Embryonic facial prominence (tissue), 1 donor: ENCODE measurements around the gene CCDC148.

Source experiments
- DNase-seq: peaks from one replicate; pipeline ENCODE4 v3.0.0-alpha.2; 2016; ENCODE audit errors: extremely low spot score

Gene CCDC148

DNA sequence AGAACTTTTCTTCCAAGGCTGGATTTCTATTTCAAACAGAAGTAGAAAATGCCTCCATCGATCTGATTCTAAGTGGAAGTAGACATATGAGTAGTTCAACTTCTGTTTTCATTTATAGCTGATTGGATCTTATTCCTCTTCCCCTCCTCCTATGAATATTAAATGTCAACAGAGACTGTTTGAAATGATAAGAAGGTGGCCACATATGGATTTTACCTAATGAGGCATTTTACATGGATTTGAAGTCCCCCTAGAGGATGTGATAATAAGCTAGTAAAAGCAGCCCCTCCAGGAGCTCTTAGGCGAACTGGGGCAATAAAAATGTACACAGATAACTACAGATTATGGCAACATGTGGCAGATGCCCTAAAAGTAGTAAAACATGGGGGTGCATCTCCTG, 283.8 kb downstream of the CCDC148 start:
- no peak for DNase-seq

DNA sequence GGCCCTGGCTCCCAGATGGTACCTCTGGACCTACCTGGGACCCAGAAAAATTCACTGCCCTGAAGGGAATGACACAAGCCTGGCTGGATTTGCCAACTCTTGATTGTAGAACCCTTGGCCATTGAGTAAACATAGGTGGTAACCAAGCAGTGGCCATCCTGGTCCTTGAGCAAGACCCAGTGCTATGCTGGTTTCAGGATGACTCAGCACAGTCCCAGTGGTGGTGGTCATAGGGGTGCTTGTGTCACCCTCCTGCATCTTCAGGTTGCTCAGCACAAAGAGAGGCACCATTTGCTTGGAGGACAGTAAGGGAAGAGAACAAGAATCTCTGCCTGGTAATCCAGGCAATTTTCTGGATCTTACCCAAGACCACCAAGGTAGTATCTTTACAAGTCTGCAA, 302.0 kb downstream of the CCDC148 start:
- no peak for DNase-seq

DNA sequence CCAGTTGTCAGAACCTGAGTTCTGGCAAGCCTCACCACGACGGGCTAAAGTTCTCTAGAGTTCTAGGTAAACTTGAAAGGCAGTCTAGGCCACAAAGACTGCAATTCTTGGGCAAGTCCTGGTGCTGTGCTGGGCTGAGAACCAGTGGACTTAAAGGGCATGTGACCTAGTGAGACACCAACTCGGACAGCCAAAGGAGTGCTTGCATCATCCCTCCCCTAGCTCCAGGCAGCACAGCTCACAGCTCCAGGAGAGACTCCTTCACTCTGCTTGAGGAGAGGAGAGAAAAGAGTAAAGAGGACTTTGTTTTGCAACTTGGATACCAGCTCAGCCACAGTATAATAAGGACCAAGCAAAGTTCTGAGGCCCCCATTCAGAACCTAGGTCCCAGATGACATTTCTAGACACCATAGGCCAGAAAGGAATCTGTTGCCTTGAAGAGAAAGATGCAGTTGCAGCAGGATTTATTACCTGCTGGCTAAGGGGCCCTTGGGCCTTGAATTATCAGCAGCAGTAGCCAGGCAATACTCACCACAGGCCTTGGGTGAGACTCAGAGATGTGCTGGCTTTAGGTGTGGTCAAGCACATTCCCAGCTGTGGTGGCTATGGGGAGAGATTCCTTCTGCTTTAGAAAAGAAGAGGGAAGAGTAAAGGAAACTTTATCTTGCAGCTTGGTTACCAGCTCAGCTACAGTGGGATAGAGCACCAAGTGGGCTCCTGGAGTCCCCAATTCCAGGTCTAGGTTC, 303.1 kb downstream of the CCDC148 start:
- DNase-seq = no peak

- DNase-seq = no peak
Measured at GRCh38 chr2:158144914-158145625, 311.5 kb downstream of the CCDC148 start.

GRCh38 chr2:158143703-158144360, 312.7 kb downstream of the CCDC148 start:
- DNase-seq = no peak

- no peak for DNase-seq
Measured at GRCh38 chr2:158142568-158143332, 313.8 kb downstream of the CCDC148 start.

- DNase-seq = no peak
Measured at GRCh38 chr2:158142165-158142564, 314.4 kb downstream of the CCDC148 start.

- no peak for DNase-seq
Measured at GRCh38 chr2:158140201-158140600, 316.4 kb downstream of the CCDC148 start.

DNA sequence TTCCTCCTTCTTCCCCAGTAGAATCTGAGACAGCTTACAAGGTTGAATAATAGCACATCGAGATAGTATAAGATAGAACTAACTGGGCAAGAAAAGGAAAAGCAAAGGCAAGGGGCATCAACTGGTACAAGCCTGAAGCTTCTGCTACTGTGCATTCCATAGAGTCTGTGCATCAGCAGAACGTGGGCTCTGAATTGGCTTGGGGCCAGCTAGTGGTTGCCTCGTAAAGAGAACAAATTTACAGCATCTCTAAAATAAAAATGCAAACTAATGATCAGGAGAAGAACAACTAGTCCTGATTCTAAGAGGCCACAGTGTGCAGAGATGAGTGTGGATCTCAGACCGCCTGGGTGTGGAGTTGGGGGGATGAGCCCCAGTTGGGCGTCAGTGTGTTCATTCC, 318.3 kb downstream of the CCDC148 start:
- no peak for DNase-seq

GRCh38 chr2:158135096-158135495, 321.5 kb downstream of the CCDC148 start:
- no peak for DNase-seq

DNA sequence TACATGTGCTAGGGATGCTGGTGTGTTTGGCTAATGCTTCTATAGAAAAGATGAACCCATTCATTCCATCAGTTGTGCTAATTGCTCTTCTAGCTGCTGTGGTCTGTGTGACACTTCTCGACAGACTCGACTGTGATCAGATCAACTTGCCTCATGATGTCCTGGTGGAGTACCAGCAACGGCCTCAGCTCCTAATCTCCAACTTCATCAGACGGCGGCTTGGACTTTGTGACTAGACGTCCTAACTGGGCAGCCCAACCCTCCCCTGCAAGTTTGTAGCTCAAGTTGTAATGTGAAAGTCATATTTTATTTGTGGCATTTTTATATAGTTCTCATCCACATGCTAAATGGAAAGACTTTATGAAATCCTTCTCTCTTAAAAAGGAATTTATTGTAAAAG, 321.9 kb downstream of the CCDC148 start:
- DNase-seq = no peak

GRCh38 chr2:158134055-158134454, 322.5 kb downstream of the CCDC148 start:
- DNase-seq = no peak

GRCh38 chr2:158131919-158132566, 324.5 kb downstream of the CCDC148 start:
- DNase-seq = no peak

GRCh38 chr2:158131483-158131912, 325.1 kb downstream of the CCDC148 start:
- no peak for DNase-seq

DNA sequence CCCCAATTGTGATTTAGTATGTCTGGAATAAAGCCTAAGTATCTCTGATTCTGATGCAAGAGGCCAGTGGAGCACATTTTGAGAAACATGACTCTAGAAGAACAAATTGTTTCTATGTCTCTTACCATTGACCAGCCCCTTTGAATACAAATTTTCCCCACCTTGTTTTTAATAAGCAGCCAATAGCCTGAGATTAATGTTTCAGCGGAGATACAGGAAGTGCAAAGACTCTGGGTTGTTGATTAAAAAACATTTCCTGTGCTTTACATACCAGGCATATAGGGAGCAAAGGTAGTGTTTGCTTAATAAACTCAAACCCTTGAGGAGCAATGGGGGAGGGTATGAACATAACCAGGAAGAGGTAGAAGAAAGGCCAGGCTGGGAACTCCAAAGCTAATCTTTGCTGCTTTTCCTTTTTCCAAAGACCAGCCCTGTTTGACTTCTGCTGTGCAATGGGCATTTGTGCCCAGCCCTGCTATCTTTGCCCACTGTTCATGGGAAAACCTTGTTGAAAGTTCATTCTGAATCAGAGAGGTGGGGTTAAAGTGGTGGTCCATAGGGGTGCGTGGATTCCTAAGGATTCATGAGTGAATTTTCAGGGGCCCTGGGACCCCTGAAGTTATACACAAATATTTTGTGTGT, 325.6 kb downstream of the CCDC148 start:
- DNase-seq = no peak

DNA sequence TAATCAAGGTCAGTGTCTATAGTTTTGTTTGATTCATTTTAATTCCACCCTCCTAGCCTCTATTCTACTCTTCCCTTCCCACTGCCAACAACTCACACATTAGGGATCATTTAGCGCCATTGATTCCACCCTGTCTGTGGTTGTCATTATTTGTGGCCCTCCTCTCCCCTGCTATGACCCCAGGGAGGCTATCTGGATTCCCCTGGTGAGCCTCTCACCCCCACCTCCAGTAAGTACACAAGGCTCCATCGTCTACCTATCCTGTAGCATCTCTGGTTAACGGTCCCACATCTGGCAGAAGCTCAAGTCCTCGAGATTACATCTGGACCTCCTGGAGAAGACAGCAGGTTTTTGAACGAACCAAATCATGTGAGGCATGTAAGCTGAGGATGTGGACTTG, 327.5 kb downstream of the CCDC148 start:
- no peak for DNase-seq

- no peak for DNase-seq
Measured at GRCh38 chr2:158128168-158128973, 328.2 kb downstream of the CCDC148 start.

- no peak for DNase-seq
Measured at GRCh38 chr2:158127380-158127804, 329.2 kb downstream of the CCDC148 start.

DNA sequence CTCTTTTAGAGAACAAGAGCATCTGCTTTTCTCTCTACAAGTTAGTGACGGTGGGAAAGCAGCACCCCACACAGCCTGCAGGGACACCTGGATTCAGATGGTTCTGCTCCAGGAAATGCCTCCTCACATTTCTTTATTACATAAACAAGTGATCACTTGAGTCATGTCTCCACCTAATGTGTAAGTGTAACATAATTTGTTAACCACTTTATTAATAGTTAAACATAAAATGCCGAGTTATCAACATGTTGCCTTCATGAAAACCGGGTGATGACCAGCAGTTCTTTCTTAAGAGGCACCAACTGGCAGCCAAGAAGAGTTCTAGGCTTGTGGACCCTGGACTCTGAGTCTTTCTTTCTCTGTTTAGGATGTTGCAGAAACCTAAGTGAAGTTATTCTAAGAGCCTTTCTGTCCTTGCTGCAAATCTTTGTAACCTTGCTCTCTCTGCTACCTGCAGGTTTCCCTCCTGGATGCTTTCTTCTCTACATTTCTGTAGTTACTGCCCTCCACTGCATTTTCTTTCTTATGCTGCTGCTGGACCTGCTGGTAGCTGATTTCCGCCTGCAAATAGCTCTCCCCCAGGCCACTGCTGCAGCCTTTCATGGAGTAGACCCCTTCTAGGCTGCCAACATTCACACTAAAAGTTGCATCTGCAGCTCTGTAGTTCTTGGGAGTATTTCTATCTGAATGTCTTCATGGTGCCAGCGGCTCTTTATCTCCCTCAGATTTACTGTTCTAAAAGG, 330.6 kb downstream of the CCDC148 start:
- no peak for DNase-seq
